Endodermal cell (in vitro differentiated cells): Measurements from ENCODE around the gene NUDT13. TPM values are rescaled to one million over a fixed set of nuclear protein-coding genes. Genes with fewer than 3 reads are reported as not detected.
"Not testable (repeated sequence)": the region's sequence is repeated elsewhere in the genome, so short reads cannot be mapped to it uniquely, and the experiment has no call there.

Experiments
- DNase-seq: peaks from one replicate; pipeline ENCODE4 v3.0.0-alpha.2; 2017
- H3K27ac ChIP-seq: 2 replicates; pipeline ENCODE4 v1.5.1; 2013; ENCODE audit warnings: mild to moderate bottlenecking, low read depth, low read length, moderate library complexity
- H3K27me3 ChIP-seq: 2 replicates; pipeline ENCODE4 v1.6.1; 2013; ENCODE audit warnings: mild to moderate bottlenecking, low read length, moderate library complexity; ENCODE audit not compliant: insufficient read depth, control insufficient read depth, poor library complexity, severe bottlenecking
- H3K36me3 ChIP-seq: 2 replicates; pipeline ENCODE4 v1.7.0; 2013; ENCODE audit warnings: mild to moderate bottlenecking, low read length, moderate library complexity; ENCODE audit not compliant: control insufficient read depth, insufficient read depth
- H3K4me1 ChIP-seq: one replicate; pipeline ENCODE4 v1.7.0; 2013; ENCODE audit warnings: low read length; ENCODE audit not compliant: control insufficient read depth, insufficient read depth
- H3K4me3 ChIP-seq: 2 replicates; pipeline ENCODE4 v1.5.1; 2013; ENCODE audit warnings: mild to moderate bottlenecking, low read length, moderate library complexity
- H3K9ac ChIP-seq: 2 replicates; pipeline ENCODE4 v1.6.1; 2013; ENCODE audit warnings: mild to moderate bottlenecking, low read length, moderate library complexity; ENCODE audit not compliant: poor library complexity, severe bottlenecking; ENCODE audit errors: extremely low read depth
- H3K9me3 ChIP-seq: 2 replicates; pipeline ENCODE4 v1.6.1; 2013; ENCODE audit warnings: mild to moderate bottlenecking, low read length, moderate library complexity; ENCODE audit not compliant: control insufficient read depth
- H3K27ac Mint-ChIP-seq: 2 replicates; pipeline ENCODE4 v1.8.0; 2020; ENCODE audit warnings: mixed read lengths
- H3K27me3 Mint-ChIP-seq: 2 replicates; pipeline ENCODE4 v1.8.0; 2021; ENCODE audit warnings: mild to moderate bottlenecking, mixed read lengths; ENCODE audit not compliant: insufficient read depth
- H3K36me3 Mint-ChIP-seq: 2 replicates; pipeline ENCODE4 v1.8.0; 2020; ENCODE audit warnings: low read depth, mixed read lengths
- H3K4me1 Mint-ChIP-seq: 2 replicates; pipeline ENCODE4 v1.8.0; 2020; ENCODE audit warnings: mixed read lengths
- H3K4me3 Mint-ChIP-seq: 2 replicates; pipeline ENCODE4 v1.8.0; 2020; ENCODE audit warnings: mild to moderate bottlenecking, moderate library complexity, mixed read lengths
- H3K9me3 Mint-ChIP-seq: 2 replicates; pipeline ENCODE4 v1.8.0; 2020; ENCODE audit warnings: mild to moderate bottlenecking, mixed read lengths
- CTCF ChIP-seq: fragments of 200-600 bp; sonication (generic); conservative IDR thresholded peaks from 2 replicates; pipeline ENCODE4 v1.5.0; 2021; ENCODE audit warnings: antibody characterized with exemption, mild to moderate bottlenecking
- WGBS, 2 experiments: methylation state at CpG; one replicate each; pipeline versions ENCODE4 v1.1.5 to v1.1.7; 2013; ENCODE audit warnings: missing lambda C conversion rate in 2 of 2, mixed read lengths in 1 of 2; ENCODE audit not compliant: insufficient coverage in 1 of 2, insufficient read length in 1 of 2; 5-methylcytosine and 5-hydroxymethylcytosine counted together
- total RNA-seq, 2 donors: library from RNA; stranded (reverse); fragmentation: NEBNext Ultra II Directional in 1 of 2; extraction: Animal tissue kit (Norgen Biotek cat#: 25700) in 1 of 2; gene quantifications; 2 replicates in 1 of 2; 3 replicates in 1 of 2; pipeline ENCODE4 v1.2.1, GENCODE V29; 2021

The NUDT13 gene
- total RNA-seq, 2 donors from 2014 or later, result 3.3 to 3.9 TPM

- Histone ChIP-seq H3K36me3 (peaks cover 74% of the 10 kb centered on the region), H3K27ac (no peak overlapping the region), H3K27me3 (no peaks in the 10 kb centered on the region), H3K4me3 (no peak overlapping the region), H3K9me3 (no peaks in the 10 kb centered on the region), H3K9ac (no peak overlapping the region), H3K4me1 (no peaks in the 10 kb centered on the region)
- no peak for TF ChIP-seq CTCF
- Mint-ChIP-seq H3K4me1 (no peaks in the 10 kb centered on the region), H3K4me3 (no peak overlapping the region), H3K9me3 (no peaks in the 10 kb centered on the region), H3K36me3 (peaks cover 59% of the 10 kb centered on the region), H3K27me3 (no peaks in the 10 kb centered on the region), H3K27ac (no peak overlapping the region)
- DNase-seq, result no peak
- WGBS, 2 experiments, result 98% methylated on average over 2 of the region's 2 CpGs; no CpG with 5 or more reads in 1 of the 2 experiments
Measured at GRCh38 chr10:73136627-73137026, 26.4 kb downstream of the NUDT13 start.

- no peaks in the 10 kb centered on the region for H3K27me3 ChIP-seq
Measured at GRCh38 chr10:73139251-73139650, 29.0 kb downstream of the NUDT13 start.

GRCh38 chr10:73141603-73142002, 31.3 kb downstream of the NUDT13 start:
- no peak overlapping the region for H3K27ac Mint-ChIP-seq
- no peak for TF ChIP-seq CTCF
- H3K27me3 ChIP-seq, result no peaks in the 10 kb centered on the region
- no peak for DNase-seq
- no peaks in the 10 kb centered on the region for H3K9me3 Mint-ChIP-seq
- no peak overlapping the region for H3K4me3 ChIP-seq
- no peaks in the 10 kb centered on the region for H3K4me1 ChIP-seq
- WGBS, 2 experiments, result 89 to 91% methylated on average over 1 to 3 of the region's 3 CpGs
- no peaks in the 10 kb centered on the region for H3K27me3 Mint-ChIP-seq
- no peaks in the 10 kb centered on the region for H3K9me3 ChIP-seq
- H3K36me3 ChIP-seq, result peaks cover 67% of the 10 kb centered on the region
- no peaks in the 10 kb centered on the region for H3K4me1 Mint-ChIP-seq
- H3K27ac ChIP-seq, result no peak overlapping the region
- H3K36me3 Mint-ChIP-seq, result peaks cover 50% of the 10 kb centered on the region
- no peak overlapping the region for H3K9ac ChIP-seq
- H3K4me3 Mint-ChIP-seq, result no peak overlapping the region

More at GRCh38 chr10:73139251-73139650, 29.0 kb downstream of the NUDT13 start:
- Mint-ChIP-seq H3K36me3 (peaks cover 56% of the 10 kb centered on the region), H3K9me3 (no peaks in the 10 kb centered on the region), H3K4me1 (no peaks in the 10 kb centered on the region), H3K4me3 (no peak overlapping the region), H3K27me3 (no peaks in the 10 kb centered on the region), H3K27ac (no peak overlapping the region)
- Histone ChIP-seq H3K4me1 (no peaks in the 10 kb centered on the region), H3K9me3 (no peaks in the 10 kb centered on the region), H3K4me3 (no peak overlapping the region), H3K9ac (no peak overlapping the region), H3K27ac (no peak overlapping the region), H3K36me3 (peaks cover 70% of the 10 kb centered on the region)
- no peak for TF ChIP-seq CTCF
- 93 to 100% methylated on average over 2 of the region's 2 CpGs for WGBS, 2 experiments
- no peak for DNase-seq

GRCh38 chr10:73150633-73151413, 40.6 kb downstream of the NUDT13 start:
- peaks cover 68% of the 10 kb centered on the region for H3K36me3 ChIP-seq
- not testable (repeated sequence) for H3K27me3 ChIP-seq, H3K27ac Mint-ChIP-seq, H3K9me3 ChIP-seq, H3K4me3 Mint-ChIP-seq, H3K9ac ChIP-seq, H3K27me3 Mint-ChIP-seq, H3K27ac ChIP-seq, H3K4me1 ChIP-seq, H3K9me3 Mint-ChIP-seq, DNase-seq, H3K4me3 ChIP-seq, H3K4me1 Mint-ChIP-seq
- WGBS, 2 experiments, result 98% methylated on average over 5 of the region's 8 CpGs; no CpG with 5 or more reads in 1 of the 2 experiments
- H3K36me3 Mint-ChIP-seq, result peaks cover 67% of the 10 kb centered on the region
